DOHH2 (cell line): ENCODE measurements around the gene CSPG5.

Experiments
- H3F3A ChIP-seq: fragments of 200-600 bp; sonication (generic), shearing (Covaris generic); 2 replicates; pipeline ENCODE4 v1.6.0; 2016; ENCODE audit warnings: antibody characterized with exemption, mild to moderate bottlenecking; ENCODE audit not compliant: control insufficient read depth, insufficient read depth
- H3K27ac ChIP-seq: fragments of 200-600 bp; sonication (generic); 2 replicates; pipeline ENCODE4 v1.5.1; 2014; ENCODE audit warnings: low read depth, mild to moderate bottlenecking, low read length, moderate library complexity
- H3K27me3 ChIP-seq: fragments of 200-600 bp; sonication (generic); 2 replicates; pipeline ENCODE4 v1.6.1; 2014; ENCODE audit warnings: mild to moderate bottlenecking, low read length, mixed read lengths; ENCODE audit not compliant: control insufficient read depth
- H3K36me3 ChIP-seq: fragments of 200-600 bp; sonication (generic); 2 replicates; pipeline ENCODE4 v1.6.1; 2014; ENCODE audit warnings: mild to moderate bottlenecking, low read length, moderate library complexity, mixed read lengths; ENCODE audit not compliant: control insufficient read depth
- H3K4me1 ChIP-seq: fragments of 200-600 bp; sonication (generic); 2 replicates; pipeline ENCODE4 v1.6.1; 2014; ENCODE audit warnings: mild to moderate bottlenecking, low read length, mixed read lengths; ENCODE audit not compliant: control insufficient read depth
- H3K4me2 ChIP-seq: fragments of 200-600 bp; sonication (generic); 2 replicates; pipeline ENCODE4 v1.6.0; 2014; ENCODE audit warnings: mild to moderate bottlenecking, low read length, moderate library complexity
- H3K4me3 ChIP-seq: fragments of 200-600 bp; sonication (generic); 2 replicates; pipeline ENCODE4 v1.5.1; 2014; ENCODE audit warnings: mild to moderate bottlenecking, low read length, mixed read lengths
- H3K79me2 ChIP-seq: fragments of 200-600 bp; sonication (generic); 2 replicates; pipeline ENCODE4 v1.6.1; 2014; ENCODE audit warnings: mild to moderate bottlenecking, low read length, mixed read lengths; ENCODE audit not compliant: control insufficient read depth
- H3K9me2 ChIP-seq: fragments of 200-600 bp; sonication (generic); replicated peaks from 2 replicates; pipeline ENCODE4 v1.6.1; 2014; ENCODE audit warnings: mild to moderate bottlenecking, low read length, mixed read lengths; ENCODE audit not compliant: control insufficient read depth
- H3K9me3 ChIP-seq: fragments of 200-600 bp; sonication (generic); 2 replicates; pipeline ENCODE4 v1.6.1; 2014; ENCODE audit warnings: antibody characterized with exemption, low read length, mixed read lengths; ENCODE audit not compliant: control insufficient read depth, insufficient read depth
- H4K20me1 ChIP-seq: fragments of 200-600 bp; sonication (generic); 2 replicates; pipeline ENCODE4 v1.6.0; 2014; ENCODE audit warnings: low read depth, mild to moderate bottlenecking, antibody characterized with exemption, low read length, moderate library complexity; ENCODE audit not compliant: control insufficient read depth, insufficient read depth
- EZH2phosphoT487 ChIP-seq: fragments of 200-600 bp; sonication (generic); IDR thresholded peaks from 2 replicates; pipeline ENCODE4 v1.6.1; 2017; ENCODE audit warnings: borderline replicate concordance, mild to moderate bottlenecking, antibody characterized with exemption, low read length, moderate library complexity, mixed read lengths
- TF ChIP-seq, protein P1 (sequence below): fragments of 200-600 bp; sonication (generic); IDR thresholded peaks from one replicate; pipeline ENCODE4 v1.5.1; 2014; ENCODE audit warnings: antibody characterized with exemption, mild to moderate bottlenecking, low read depth, low read length; ENCODE audit not compliant: poor library complexity, severe bottlenecking

CSPG5 gene

DNA sequence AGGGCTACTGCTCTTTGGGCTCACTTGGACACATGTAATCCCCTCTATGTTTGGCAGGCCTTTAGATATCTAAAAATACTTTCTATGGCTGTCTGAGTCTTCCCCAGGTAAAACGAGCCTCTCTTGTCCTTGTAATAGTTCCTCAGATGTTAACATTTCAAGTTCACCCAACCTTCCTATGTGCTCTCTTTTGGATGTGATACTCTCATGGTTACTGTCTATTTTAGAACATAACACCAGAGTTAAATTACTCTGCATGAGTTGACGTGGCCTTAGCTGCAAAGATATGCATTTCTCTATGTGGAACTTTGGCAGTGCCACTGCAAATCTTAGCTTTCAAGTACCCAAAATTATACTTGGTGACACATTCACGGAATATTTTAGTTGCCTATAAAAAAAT is 31.9 kb upstream of the CSPG5 start:
- no peak for TF ChIP-seq EZH2phosphoT487
- no peaks in the 10 kb centered on the region for H3K9me3 ChIP-seq

DNA sequence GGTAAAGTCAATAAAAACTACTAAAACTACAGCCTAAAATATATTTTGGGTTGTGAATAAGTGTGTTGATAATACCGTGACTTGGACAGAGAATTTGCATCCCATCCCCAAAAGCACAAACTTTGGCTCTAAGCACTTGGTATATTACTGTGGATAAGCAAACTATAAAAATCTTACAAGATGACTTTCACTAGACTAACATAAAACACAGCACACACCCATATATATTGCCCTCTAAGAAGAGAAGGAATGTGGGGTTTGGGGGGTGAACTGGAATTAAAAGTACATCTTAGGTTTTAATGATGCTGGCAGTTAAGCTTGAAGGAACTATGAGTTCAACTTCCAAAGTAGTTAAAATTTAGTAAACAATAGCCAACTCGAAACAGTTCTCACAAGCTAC is 28.7 kb upstream of the CSPG5 start:
- no peaks in the 10 kb centered on the region for H3K4me1 ChIP-seq
- no peak overlapping the region for H3K4me3 ChIP-seq
- no peak overlapping the region for H3K4me2 ChIP-seq
- no peaks in the 10 kb centered on the region for H3K9me3 ChIP-seq
- no peaks in the 10 kb centered on the region for H3K9me2 ChIP-seq
- no peaks in the 10 kb centered on the region for H3K27me3 ChIP-seq
- no peak overlapping the region for H3K27ac ChIP-seq
- H3F3A ChIP-seq, result no peaks in the 10 kb centered on the region
- TF ChIP-seq, protein P1, sequence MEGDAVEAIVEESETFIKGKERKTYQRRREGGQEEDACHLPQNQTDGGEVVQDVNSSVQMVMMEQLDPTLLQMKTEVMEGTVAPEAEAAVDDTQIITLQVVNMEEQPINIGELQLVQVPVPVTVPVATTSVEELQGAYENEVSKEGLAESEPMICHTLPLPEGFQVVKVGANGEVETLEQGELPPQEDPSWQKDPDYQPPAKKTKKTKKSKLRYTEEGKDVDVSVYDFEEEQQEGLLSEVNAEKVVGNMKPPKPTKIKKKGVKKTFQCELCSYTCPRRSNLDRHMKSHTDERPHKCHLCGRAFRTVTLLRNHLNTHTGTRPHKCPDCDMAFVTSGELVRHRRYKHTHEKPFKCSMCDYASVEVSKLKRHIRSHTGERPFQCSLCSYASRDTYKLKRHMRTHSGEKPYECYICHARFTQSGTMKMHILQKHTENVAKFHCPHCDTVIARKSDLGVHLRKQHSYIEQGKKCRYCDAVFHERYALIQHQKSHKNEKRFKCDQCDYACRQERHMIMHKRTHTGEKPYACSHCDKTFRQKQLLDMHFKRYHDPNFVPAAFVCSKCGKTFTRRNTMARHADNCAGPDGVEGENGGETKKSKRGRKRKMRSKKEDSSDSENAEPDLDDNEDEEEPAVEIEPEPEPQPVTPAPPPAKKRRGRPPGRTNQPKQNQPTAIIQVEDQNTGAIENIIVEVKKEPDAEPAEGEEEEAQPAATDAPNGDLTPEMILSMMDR, result no peak
- TF ChIP-seq EZH2phosphoT487, result no peak
- peaks cover 4% of the 10 kb centered on the region; the same call in 1 of the 2 replicates for H3K79me2 ChIP-seq
- no peaks in the 10 kb centered on the region; the same call in 1 of the 2 replicates for H4K20me1 ChIP-seq
- H3K36me3 ChIP-seq, result peaks cover 92% of the 10 kb centered on the region

More for the DNA sequence above, 31.9 kb upstream of the CSPG5 start:
- peaks cover 4% of the 10 kb centered on the region; the same call in 1 of the 2 replicates for H3K79me2 ChIP-seq
- H3K27ac ChIP-seq, result no peak overlapping the region
- no peaks in the 10 kb centered on the region; the same call in 1 of the 2 replicates for H4K20me1 ChIP-seq
- peaks cover 7% of the 10 kb centered on the region; the same call in 1 of the 2 replicates for H3F3A ChIP-seq
- peaks cover 91% of the 10 kb centered on the region for H3K36me3 ChIP-seq
- H3K4me3 ChIP-seq, result no peak overlapping the region
- no peak overlapping the region for H3K4me2 ChIP-seq
- peaks cover 13% of the 10 kb centered on the region for H3K4me1 ChIP-seq
- no peaks in the 10 kb centered on the region for H3K9me2 ChIP-seq
- H3K27me3 ChIP-seq, result no peaks in the 10 kb centered on the region

DNA sequence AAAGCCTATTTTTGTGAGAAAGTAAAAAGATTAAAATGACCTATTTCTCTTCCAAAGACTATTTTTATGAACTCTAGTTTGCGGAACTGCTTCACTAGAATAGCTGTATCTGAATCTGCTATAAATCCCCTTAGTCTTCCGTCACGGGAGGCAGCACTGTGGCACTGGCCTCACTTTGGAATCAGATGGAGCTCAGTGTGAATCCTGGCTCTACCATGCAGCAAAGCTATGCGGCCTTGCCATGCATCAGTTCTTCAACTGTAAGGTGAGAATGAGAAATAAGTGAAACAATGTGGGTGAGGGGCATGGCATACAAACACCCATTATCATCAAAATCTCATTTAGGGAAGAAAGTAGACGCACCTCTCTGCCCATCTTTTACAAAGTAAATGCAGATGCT is 27.5 kb upstream of the CSPG5 start:
- no peak overlapping the region for H3K4me2 ChIP-seq
- H3K27ac ChIP-seq, result no peak overlapping the region
- H3K9me3 ChIP-seq, result no peaks in the 10 kb centered on the region
- H3F3A ChIP-seq, result no peaks in the 10 kb centered on the region
- no peaks in the 10 kb centered on the region for H3K27me3 ChIP-seq
- no peaks in the 10 kb centered on the region for H3K9me2 ChIP-seq
- no peak for TF ChIP-seq EZH2phosphoT487
- TF ChIP-seq, protein P1, result no peak
- H3K4me3 ChIP-seq, result no peak overlapping the region
- peaks cover 84% of the 10 kb centered on the region for H3K36me3 ChIP-seq
- no peaks in the 10 kb centered on the region for H3K4me1 ChIP-seq
- H4K20me1 ChIP-seq, result no peaks in the 10 kb centered on the region; the same call in 1 of the 2 replicates
- H3K79me2 ChIP-seq, result peaks cover 4% of the 10 kb centered on the region; the same call in 1 of the 2 replicates

DNA sequence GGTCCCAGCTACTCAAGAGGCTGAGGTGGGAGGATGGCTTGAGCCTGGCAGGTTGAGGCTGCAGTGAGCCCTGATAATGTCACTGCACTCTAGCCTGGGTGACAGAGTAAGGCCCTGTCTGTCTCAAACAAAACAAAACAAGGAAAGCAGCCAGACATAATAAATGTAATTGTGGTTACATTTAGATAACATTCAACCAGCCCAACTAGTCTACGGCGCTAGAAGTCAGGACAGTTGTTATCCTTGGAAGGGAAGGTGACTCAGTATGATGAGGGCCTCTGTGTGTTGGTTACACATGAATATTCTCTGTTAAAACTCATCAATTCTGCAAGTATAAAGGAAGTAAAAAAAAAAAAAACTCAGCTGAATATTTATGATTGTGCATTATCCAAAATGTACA is 27.0 kb upstream of the CSPG5 start:
- no peaks in the 10 kb centered on the region for H3K27me3 ChIP-seq
- H3K9me2 ChIP-seq, result no peaks in the 10 kb centered on the region
- no peaks in the 10 kb centered on the region for H3F3A ChIP-seq
- peaks cover 4% of the 10 kb centered on the region; the same call in 1 of the 2 replicates for H3K79me2 ChIP-seq
- H3K36me3 ChIP-seq, result peaks cover 81% of the 10 kb centered on the region
- no peaks in the 10 kb centered on the region for H3K9me3 ChIP-seq
- H3K4me2 ChIP-seq, result no peak overlapping the region
- H3K4me1 ChIP-seq, result no peaks in the 10 kb centered on the region
- H3K4me3 ChIP-seq, result no peak overlapping the region
- no peaks in the 10 kb centered on the region; the same call in 1 of the 2 replicates for H4K20me1 ChIP-seq
- TF ChIP-seq EZH2phosphoT487, result no peak
- TF ChIP-seq, protein P1, result no peak
- no peak overlapping the region for H3K27ac ChIP-seq
